ENCODE results near the gene CWF19L1.
"Not testable (repeated sequence)": the region's sequence is repeated elsewhere in the genome, so short reads cannot be mapped to it uniquely, and the experiment has no call there.

CWF19L1 gene

GRCh38 chr10:100267239-100268104 lies at the start of gene CWF19L1:
Gene CWF19L1, minus strand, starts transcription at chr10:100267638. Its CDS starts 45 bp downstream, at chr10:100267593.
- DNase-seq (ENCODE audit: low read depth), result peak; percentile 89

DNA sequence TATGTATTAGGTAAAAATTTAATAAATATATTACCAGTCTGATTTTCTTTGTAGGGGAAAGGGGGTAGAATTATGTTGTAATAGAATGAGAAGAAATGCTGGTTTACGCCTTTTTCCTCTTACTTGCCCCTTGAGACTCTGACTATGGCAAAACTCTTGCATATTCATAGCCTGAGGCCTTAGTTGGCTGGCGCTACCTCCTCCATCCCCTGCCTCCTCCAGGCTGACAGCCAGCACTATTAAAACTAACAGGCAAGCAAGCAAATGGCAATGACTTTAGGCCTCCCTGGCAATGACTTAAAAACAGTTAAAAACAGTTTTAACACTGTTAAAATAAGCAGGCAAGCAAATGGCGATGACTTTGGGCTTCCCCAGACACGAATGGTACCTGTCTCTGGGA lies 48.2 kb upstream of the CWF19L1 start:
- DNase-seq (ENCODE audit: low read depth), result no peak

DNA sequence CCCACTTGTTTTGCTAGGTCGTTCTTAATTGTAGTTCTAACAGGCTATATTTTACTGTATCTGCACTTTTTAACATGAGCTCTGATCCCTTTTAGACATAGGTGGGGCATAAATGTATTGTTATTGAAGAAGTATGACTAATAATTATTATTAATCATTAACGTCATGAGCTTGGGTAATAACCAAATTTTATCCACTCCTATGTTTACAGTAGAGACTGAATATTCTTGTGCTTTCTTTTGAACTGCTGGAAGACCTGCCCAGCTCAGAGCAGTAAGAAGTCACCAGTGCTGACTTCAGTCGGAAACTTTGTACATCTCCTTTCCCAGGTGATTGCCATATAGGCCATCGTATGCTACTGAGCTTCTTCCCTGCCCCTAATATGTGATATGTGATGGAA lies 43.9 kb upstream of the CWF19L1 start:
- no peak for DNase-seq (ENCODE audit: low read depth)

DNA sequence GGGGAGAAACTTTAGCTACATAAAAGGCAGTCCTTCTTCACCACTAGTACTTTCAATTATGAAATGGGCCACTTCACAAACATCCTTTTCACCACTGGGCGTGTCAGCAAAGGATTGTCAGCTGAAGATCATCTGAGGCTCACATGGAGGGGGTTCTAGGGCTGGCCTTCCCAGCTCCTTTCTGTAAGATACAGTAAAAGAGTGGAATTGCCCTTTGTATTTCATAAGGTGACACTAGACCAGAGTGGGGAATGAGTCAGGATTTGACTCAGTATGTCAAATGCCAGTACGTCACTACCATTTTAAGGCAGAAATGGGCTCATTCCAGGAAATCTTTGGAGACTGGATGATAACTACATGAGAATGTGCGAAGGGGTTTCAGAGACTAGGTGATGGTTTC lies 40.2 kb upstream of the CWF19L1 start:
- peak; percentile 48 for DNase-seq (ENCODE audit: low read depth)

- DNase-seq (ENCODE audit: low read depth), result no peak
These were observed 39.4 kb upstream of the CWF19L1 start for GRCh38 chr10:100306861-100307260.

- DNase-seq (ENCODE audit: low read depth), result no peak
These were observed 37.0 kb upstream of the CWF19L1 start for GRCh38 chr10:100304414-100304813.

DNA sequence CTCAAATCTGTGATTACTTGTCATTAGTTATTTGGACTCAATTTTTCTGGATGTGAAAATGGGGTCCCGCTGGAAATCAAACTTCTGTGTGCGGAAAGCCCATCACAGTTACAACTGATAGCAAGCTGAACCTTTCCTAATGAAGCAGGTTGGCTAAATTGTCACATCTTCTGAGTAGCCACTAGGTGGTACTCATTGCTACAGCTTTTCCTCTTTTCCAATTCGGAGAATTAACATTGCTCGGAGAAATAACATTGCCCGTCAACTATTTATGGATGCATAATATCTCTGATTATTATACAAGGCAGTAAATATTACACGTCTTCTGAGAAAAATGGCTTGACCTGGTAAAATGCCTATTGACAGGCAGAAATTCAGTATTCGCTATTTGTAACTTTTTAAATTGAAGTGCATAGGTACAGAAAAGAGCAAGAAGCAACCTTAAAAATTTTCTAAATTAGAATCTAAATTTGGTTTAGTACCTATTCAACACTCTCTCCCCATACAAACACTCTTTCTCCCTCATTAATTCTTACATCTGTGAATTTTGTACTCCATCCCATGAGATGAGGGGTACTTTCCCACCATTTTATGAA lies 36.4 kb upstream of the CWF19L1 start:
- DNase-seq (ENCODE audit: low read depth), result peak; percentile 33

DNA sequence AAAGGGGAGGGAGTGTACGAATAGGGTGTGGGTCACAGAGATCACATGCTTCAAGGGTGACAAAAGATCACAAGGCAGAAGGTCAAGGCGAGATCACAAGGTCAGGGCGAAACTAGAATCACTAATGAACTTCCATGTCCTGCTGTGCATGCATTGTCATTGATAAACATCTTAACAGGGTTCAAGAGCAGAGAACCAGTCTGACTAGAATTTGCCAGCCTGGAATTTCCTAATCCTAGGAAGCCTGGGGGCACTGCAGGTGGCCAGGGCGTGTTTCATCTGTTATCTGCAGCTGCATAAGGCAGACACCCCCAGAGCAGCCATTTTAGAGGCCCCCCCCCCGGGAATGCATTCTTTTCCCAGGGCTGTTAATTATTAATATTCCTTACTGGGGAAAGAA lies 33.7 kb upstream of the CWF19L1 start:
- not testable (repeated sequence) for DNase-seq (ENCODE audit: low read depth)

DNA sequence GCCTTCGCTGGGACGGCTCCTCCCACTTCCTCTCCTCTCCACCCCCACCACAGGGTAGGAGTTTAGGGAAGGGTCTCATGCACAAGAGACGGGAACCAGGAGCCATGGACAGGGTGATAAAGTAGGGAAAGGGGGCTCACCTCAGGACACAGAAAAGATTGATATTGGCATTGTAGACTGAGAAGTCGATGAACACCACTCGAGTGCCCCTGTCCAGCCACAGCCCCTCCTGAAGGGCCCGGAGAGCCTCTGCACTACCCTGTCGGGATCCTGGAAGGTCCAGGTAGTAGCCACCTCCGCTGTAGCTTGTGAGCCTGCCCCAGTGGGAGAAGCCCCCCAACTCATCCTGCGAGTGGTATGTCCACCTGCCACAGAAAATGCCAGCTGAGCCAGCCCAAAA lies 29.8 kb upstream of the CWF19L1 start:
- DNase-seq (ENCODE audit: low read depth), result no peak

- DNase-seq (ENCODE audit: low read depth), result no peak
These were observed 25.6 kb upstream of the CWF19L1 start for GRCh38 chr10:100293066-100293465.

- DNase-seq (ENCODE audit: low read depth), result peak; percentile 6
These were observed 24.9 kb upstream of the CWF19L1 start for GRCh38 chr10:100292300-100292699.

GRCh38 chr10:100291356-100291755 lies 23.9 kb upstream of the CWF19L1 start:
- DNase-seq (ENCODE audit: low read depth), result peak; percentile 3

- no peak for DNase-seq (ENCODE audit: low read depth)
These were observed 22.2 kb upstream of the CWF19L1 start for GRCh38 chr10:100289641-100290040.

- DNase-seq (ENCODE audit: low read depth), result no peak
These were observed 20.8 kb upstream of the CWF19L1 start for GRCh38 chr10:100288196-100288595.

DNA sequence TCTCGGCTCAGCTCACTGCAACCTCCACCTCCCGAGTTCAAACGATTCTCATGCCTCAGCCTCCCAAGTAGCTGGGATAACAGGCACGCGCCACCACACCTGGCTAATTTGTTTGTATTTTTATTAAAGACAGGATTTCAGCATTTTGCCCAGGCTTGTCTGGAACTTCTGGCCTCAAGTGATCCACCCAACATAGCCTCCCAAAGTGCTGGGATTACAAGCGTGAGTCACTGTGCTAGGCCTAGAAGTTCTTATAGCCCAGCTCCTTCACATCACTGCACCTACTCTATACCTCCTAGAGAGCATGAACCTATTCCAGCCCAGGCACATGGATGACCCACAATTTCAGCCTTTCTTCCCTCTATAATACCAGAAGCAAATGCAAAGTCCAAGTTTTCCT lies 20.3 kb upstream of the CWF19L1 start:
- no peak for DNase-seq (ENCODE audit: low read depth)

DNA sequence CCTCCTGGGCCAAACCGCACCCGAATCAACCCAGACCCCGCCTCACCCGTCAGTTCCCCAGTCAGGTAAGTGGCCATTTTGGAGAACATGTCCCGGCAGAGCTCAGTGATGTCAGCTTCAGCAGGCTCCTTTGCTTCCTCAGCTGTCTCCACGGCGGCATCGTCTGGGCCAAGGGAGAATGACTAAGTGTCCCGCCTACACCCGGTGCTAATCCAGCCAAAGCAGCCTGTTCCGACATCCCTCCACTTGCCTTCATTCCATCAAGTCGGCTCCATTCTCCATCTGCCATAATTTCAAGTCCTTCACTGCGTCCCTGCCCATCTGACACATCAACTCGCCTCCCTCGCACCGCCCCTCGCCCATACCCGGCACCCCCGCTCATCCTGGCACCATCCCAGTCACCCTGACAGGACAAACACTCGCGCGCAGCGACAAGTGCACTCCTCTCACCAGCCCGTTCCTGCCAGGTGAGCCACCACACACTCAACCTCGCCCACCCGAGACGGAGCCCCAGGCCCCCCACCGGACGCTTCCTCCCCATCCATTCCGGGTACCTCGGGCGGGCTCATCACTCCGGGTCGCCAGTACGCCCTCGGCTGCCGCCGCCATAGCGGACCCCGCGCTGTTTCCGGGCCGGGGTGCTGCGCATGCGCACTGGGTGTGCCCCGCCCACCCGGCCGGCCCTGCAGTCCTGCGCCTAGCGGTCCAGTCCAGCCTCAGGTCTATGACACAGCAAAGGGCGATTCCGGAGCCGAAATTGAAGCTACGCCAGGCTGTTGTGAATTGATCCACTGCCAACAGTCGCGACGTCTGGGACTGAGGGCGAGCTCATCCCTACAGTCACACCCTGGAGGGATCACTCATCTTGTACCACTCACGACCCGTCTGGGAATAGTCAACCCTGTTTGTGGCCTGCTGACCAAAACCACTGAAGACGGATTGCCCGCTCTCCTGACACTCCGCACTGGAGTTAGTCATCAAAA lies 18.9 kb upstream of the CWF19L1 start, which contains the start of gene BLOC1S2:
Gene BLOC1S2 (minus strand): TSS at position 630 of the 983 bp plus-strand sequence. CDS start 21 bp downstream, at position 609.
- DNase-seq (ENCODE audit: low read depth), result peak; percentile 91

- DNase-seq (ENCODE audit: low read depth), result not testable (repeated sequence)
These were observed 17.9 kb upstream of the CWF19L1 start for GRCh38 chr10:100285326-100285725.

DNA sequence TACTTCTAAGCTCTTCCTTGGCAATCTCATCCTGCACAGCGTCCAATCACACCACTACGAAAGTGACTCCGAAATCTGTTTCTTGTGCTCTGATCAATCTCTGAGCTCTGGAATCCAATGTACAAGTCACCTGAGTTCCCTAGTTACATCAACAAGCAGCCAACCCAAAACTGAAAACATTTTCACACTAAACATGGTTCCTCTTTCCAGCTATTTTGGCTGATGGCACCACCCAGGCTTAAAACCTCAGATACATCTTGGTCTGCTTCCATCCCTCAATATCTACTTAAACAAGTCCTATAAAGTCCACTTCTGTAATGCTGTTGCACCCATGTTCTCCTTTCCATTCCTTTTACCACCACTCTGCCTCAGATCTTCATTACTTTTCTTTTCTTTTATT lies 15.5 kb upstream of the CWF19L1 start:
- DNase-seq (ENCODE audit: low read depth), result no peak

DNA sequence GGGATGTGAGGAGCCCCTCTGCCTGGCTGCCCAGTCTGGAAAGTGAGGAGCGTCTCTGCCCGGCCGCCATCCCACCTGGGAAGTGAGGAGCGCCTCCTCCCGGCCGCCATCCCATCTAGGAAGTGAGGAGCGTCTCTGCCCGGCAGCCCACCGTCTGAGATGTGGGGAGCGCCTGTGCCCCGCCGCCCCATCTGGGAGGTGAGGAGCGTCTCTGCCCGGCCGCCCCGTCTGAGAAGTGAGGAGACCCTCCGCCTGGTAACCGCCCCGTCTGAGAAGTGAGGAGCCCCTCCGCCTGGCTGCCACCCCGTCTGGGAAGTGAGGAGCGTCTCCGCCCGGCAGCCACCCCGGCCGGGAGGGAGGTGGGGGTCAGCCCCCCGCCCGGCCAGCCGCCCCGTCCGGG lies 9.5 kb upstream of the CWF19L1 start:
- DNase-seq (ENCODE audit: low read depth), result not testable (repeated sequence)

- DNase-seq (ENCODE audit: low read depth), result no peak
These were observed 1.5 kb downstream of the CWF19L1 start for GRCh38 chr10:100265821-100266485.

DNA sequence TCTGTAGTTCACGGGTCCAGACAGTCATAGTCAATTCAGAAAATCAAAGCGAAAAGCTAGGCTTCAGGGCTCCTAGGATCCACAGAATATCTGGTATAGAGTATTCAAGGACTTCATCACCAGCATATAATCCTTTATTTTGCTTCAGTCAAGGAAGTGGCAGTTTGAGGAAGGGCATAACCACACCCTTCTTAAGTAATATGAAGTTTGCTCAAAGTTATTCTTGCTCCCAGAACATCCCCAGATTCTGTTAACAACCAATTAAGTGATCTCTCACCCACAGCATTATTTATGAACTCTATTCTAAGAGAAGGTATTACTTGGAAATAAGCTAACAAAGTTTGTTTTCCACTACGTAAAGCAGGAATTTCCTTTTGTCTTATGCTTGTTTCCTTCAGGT lies 13.2 kb downstream of the CWF19L1 start:
- DNase-seq (ENCODE audit: low read depth), result no peak

DNA sequence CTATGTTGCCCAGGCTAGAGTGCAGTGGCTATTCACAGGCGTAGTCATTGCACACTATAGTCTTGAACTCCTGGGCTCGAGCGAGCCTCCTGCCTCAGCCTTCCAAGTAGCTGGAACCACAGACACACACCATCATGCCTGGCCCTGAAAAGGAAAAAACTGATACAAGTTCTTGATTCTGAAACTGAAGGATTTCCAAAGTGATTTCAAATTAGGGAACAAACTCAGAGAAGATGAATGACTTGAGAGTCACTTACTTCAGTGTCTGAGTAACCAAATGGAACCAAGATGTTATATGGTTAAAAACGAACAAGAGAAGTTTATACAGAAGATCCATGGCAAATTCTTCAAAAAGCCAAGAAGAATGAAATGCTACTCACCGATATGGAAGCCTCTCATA lies 14.4 kb downstream of the CWF19L1 start:
- no peak for DNase-seq (ENCODE audit: low read depth)
